Measurements from ENCODE around the gene GPI.

The GPI gene

GRCh38 chr19:34356875-34357274 is 8.1 kb upstream of the GPI start:
- Histone ChIP-seq H3K36me3 (ENCODE audit: control insufficient read depth, insufficient read depth, low read length) (peaks cover 11% of the 10 kb centered on the region), H3K27me3 (ENCODE audit: control insufficient read depth, insufficient read depth, low read length, poor library complexity, severe bottlenecking) (no peaks in the 10 kb centered on the region), H3K4me3 (ENCODE audit: insufficient read depth, low read depth, low read length) (no peak overlapping the region), H3K4me1 (ENCODE audit: control insufficient read depth, insufficient read depth, low read length) (no peaks in the 10 kb centered on the region), H3K9me3 (ENCODE audit: control insufficient read depth, low read length) (no peaks in the 10 kb centered on the region), H3K27ac (ENCODE audit: insufficient read depth, low read depth, low read length, poor library complexity, severe bottlenecking) (no peak overlapping the region)
- WGBS, 2 experiments: 95 to 96% methylated on average over 4 of the region's 4 CpGs

- Histone ChIP-seq H3K4me1 (ENCODE audit: control insufficient read depth, insufficient read depth, low read length) (no peaks in the 10 kb centered on the region), H3K27ac (ENCODE audit: insufficient read depth, low read depth, low read length, poor library complexity, severe bottlenecking) (no peak overlapping the region), H3K27me3 (ENCODE audit: control insufficient read depth, insufficient read depth, low read length, poor library complexity, severe bottlenecking) (no peaks in the 10 kb centered on the region), H3K36me3 (ENCODE audit: control insufficient read depth, insufficient read depth, low read length) (peaks cover 11% of the 10 kb centered on the region), H3K9me3 (ENCODE audit: control insufficient read depth, low read length) (no peaks in the 10 kb centered on the region), H3K4me3 (ENCODE audit: insufficient read depth, low read depth, low read length) (no peak overlapping the region)
- 95 to 97% methylated on average over 4 of the region's 4 CpGs for WGBS, 2 experiments
Measured at GRCh38 chr19:34357431-34357830, 7.6 kb upstream of the GPI start.

GRCh38 chr19:34359140-34359953 is 5.6 kb upstream of the GPI start:
- no peak overlapping the region for H3K27ac ChIP-seq (ENCODE audit: insufficient read depth, low read depth, low read length, poor library complexity, severe bottlenecking)
- WGBS, 2 experiments: 7 to 8% methylated on average over 61 of the region's 61 CpGs
- H3K36me3 ChIP-seq (ENCODE audit: control insufficient read depth, insufficient read depth, low read length): no peaks in the 10 kb centered on the region
- H3K9me3 ChIP-seq (ENCODE audit: control insufficient read depth, low read length): no peaks in the 10 kb centered on the region
- no peaks in the 10 kb centered on the region for H3K27me3 ChIP-seq (ENCODE audit: control insufficient read depth, insufficient read depth, low read length, poor library complexity, severe bottlenecking)
- peak overlapping the region; percentile 31 for H3K4me3 ChIP-seq (ENCODE audit: insufficient read depth, low read depth, low read length)
- no peaks in the 10 kb centered on the region for H3K4me1 ChIP-seq (ENCODE audit: control insufficient read depth, insufficient read depth, low read length)

- H3K9me3 ChIP-seq (ENCODE audit: control insufficient read depth, low read length): no peaks in the 10 kb centered on the region
- WGBS, 2 experiments: 89 to 91% methylated on average over 7 of the region's 7 CpGs
- H3K36me3 ChIP-seq (ENCODE audit: control insufficient read depth, insufficient read depth, low read length): no peaks in the 10 kb centered on the region
- peaks cover 4% of the 10 kb centered on the region for H3K27me3 ChIP-seq (ENCODE audit: control insufficient read depth, insufficient read depth, low read length, poor library complexity, severe bottlenecking)
- H3K4me3 ChIP-seq (ENCODE audit: insufficient read depth, low read depth, low read length): peak overlapping the region; percentile 31
- no peak overlapping the region for H3K27ac ChIP-seq (ENCODE audit: insufficient read depth, low read depth, low read length, poor library complexity, severe bottlenecking)
- no peaks in the 10 kb centered on the region for H3K4me1 ChIP-seq (ENCODE audit: control insufficient read depth, insufficient read depth, low read length)
Measured at GRCh38 chr19:34359954-34360315, 5.1 kb upstream of the GPI start.

- Histone ChIP-seq H3K4me1 (ENCODE audit: control insufficient read depth, insufficient read depth, low read length) (no peaks in the 10 kb centered on the region), H3K36me3 (ENCODE audit: control insufficient read depth, insufficient read depth, low read length) (no peaks in the 10 kb centered on the region), H3K4me3 (ENCODE audit: insufficient read depth, low read depth, low read length) (no peak overlapping the region), H3K27me3 (ENCODE audit: control insufficient read depth, insufficient read depth, low read length, poor library complexity, severe bottlenecking) (peaks cover 4% of the 10 kb centered on the region), H3K27ac (ENCODE audit: insufficient read depth, low read depth, low read length, poor library complexity, severe bottlenecking) (no peak overlapping the region), H3K9me3 (ENCODE audit: control insufficient read depth, low read length) (no peaks in the 10 kb centered on the region)
- 91 to 96% methylated on average over 9 of the region's 9 CpGs for WGBS, 2 experiments
Measured at GRCh38 chr19:34360354-34360909, 4.6 kb upstream of the GPI start.

- 91% methylated on average over 3 of the region's 3 CpGs for WGBS, 2 experiments
Measured at GRCh38 chr19:34362679-34363069, 2.3 kb upstream of the GPI start.

GRCh38 chr19:34363094-34363493 is 1.9 kb upstream of the GPI start:
- Histone ChIP-seq H3K36me3 (ENCODE audit: control insufficient read depth, insufficient read depth, low read length) (peaks cover 7% of the 10 kb centered on the region), H3K4me1 (ENCODE audit: control insufficient read depth, insufficient read depth, low read length) (peaks cover 10% of the 10 kb centered on the region), H3K9me3 (ENCODE audit: control insufficient read depth, low read length) (no peaks in the 10 kb centered on the region), H3K4me3 (ENCODE audit: insufficient read depth, low read depth, low read length) (no peak overlapping the region), H3K27me3 (ENCODE audit: control insufficient read depth, insufficient read depth, low read length, poor library complexity, severe bottlenecking) (peaks cover 4% of the 10 kb centered on the region), H3K27ac (ENCODE audit: insufficient read depth, low read depth, low read length, poor library complexity, severe bottlenecking) (no peak overlapping the region)
- 78 to 80% methylated on average over 4 of the region's 4 CpGs for WGBS, 2 experiments

More at GRCh38 chr19:34362679-34363069, 2.3 kb upstream of the GPI start:
- peaks cover 3% of the 10 kb centered on the region for H3K36me3 ChIP-seq (ENCODE audit: control insufficient read depth, insufficient read depth, low read length)
- peaks cover 10% of the 10 kb centered on the region for H3K4me1 ChIP-seq (ENCODE audit: control insufficient read depth, insufficient read depth, low read length)
- H3K4me3 ChIP-seq (ENCODE audit: insufficient read depth, low read depth, low read length): no peak overlapping the region
- H3K27ac ChIP-seq (ENCODE audit: insufficient read depth, low read depth, low read length, poor library complexity, severe bottlenecking): no peak overlapping the region
- peaks cover 4% of the 10 kb centered on the region for H3K27me3 ChIP-seq (ENCODE audit: control insufficient read depth, insufficient read depth, low read length, poor library complexity, severe bottlenecking)
- H3K9me3 ChIP-seq (ENCODE audit: control insufficient read depth, low read length): no peaks in the 10 kb centered on the region

- Histone ChIP-seq H3K36me3 (ENCODE audit: control insufficient read depth, insufficient read depth, low read length) (peaks cover 13% of the 10 kb centered on the region), H3K9me3 (ENCODE audit: control insufficient read depth, low read length) (no peaks in the 10 kb centered on the region), H3K4me1 (ENCODE audit: control insufficient read depth, insufficient read depth, low read length) (peaks cover 10% of the 10 kb centered on the region), H3K27me3 (ENCODE audit: control insufficient read depth, insufficient read depth, low read length, poor library complexity, severe bottlenecking) (peaks cover 4% of the 10 kb centered on the region), H3K27ac (ENCODE audit: insufficient read depth, low read depth, low read length, poor library complexity, severe bottlenecking) (no peak overlapping the region), H3K4me3 (ENCODE audit: insufficient read depth, low read depth, low read length) (no peak overlapping the region)
- WGBS, 2 experiments: 90 to 96% methylated on average over 5 of the region's 5 CpGs
Measured at GRCh38 chr19:34363930-34364329, 1.1 kb upstream of the GPI start.

GRCh38 chr19:34364462-34364829 is 550 bp upstream of the GPI start:
- Histone ChIP-seq H3K27ac (ENCODE audit: insufficient read depth, low read depth, low read length, poor library complexity, severe bottlenecking) (no peak overlapping the region), H3K27me3 (ENCODE audit: control insufficient read depth, insufficient read depth, low read length, poor library complexity, severe bottlenecking) (peaks cover 4% of the 10 kb centered on the region), H3K4me1 (ENCODE audit: control insufficient read depth, insufficient read depth, low read length) (peaks cover 10% of the 10 kb centered on the region), H3K9me3 (ENCODE audit: control insufficient read depth, low read length) (no peaks in the 10 kb centered on the region), H3K36me3 (ENCODE audit: control insufficient read depth, insufficient read depth, low read length) (peaks cover 13% of the 10 kb centered on the region), H3K4me3 (ENCODE audit: insufficient read depth, low read depth, low read length) (peak overlapping the region; percentile 89)
- WGBS, 2 experiments: 84 to 87% methylated on average over 11 of the region's 11 CpGs

- H3K4me1 ChIP-seq (ENCODE audit: control insufficient read depth, insufficient read depth, low read length): peaks cover 10% of the 10 kb centered on the region
- peak overlapping the region; percentile 89 for H3K4me3 ChIP-seq (ENCODE audit: insufficient read depth, low read depth, low read length)
- WGBS, 2 experiments: 10 to 12% methylated on average over 45 of the region's 45 CpGs
- peaks cover 4% of the 10 kb centered on the region for H3K27me3 ChIP-seq (ENCODE audit: control insufficient read depth, insufficient read depth, low read length, poor library complexity, severe bottlenecking)
- no peaks in the 10 kb centered on the region for H3K9me3 ChIP-seq (ENCODE audit: control insufficient read depth, low read length)
- no peak overlapping the region for H3K27ac ChIP-seq (ENCODE audit: insufficient read depth, low read depth, low read length, poor library complexity, severe bottlenecking)
- peaks cover 13% of the 10 kb centered on the region for H3K36me3 ChIP-seq (ENCODE audit: control insufficient read depth, insufficient read depth, low read length)
Measured at GRCh38 chr19:34365463-34366401, 736 bp downstream of the GPI start.
